Ovary (tissue), 9 donors: ENCODE measurements around the gene L3MBTL1. TPM values are rescaled to one million over a fixed set of nuclear protein-coding genes. Genes with fewer than 3 reads are reported as not detected.

Source experiments
- DNase-seq, 5 donors: peaks; one replicate each; pipeline ENCODE4 v3.0.0-alpha.2; 2019 to 2020
- H3K27ac ChIP-seq, 2 donors: fragments of 200-600 bp; one replicate each; pipeline versions ENCODE4 v1.5.1 to v1.8.0; 2019 to 2022
- H3K27me3 ChIP-seq: fragments of 200-600 bp; one replicate; pipeline ENCODE4 v1.8.0; 2022
- H3K36me3 ChIP-seq: fragments of 200-600 bp; sonication (generic); one replicate; pipeline ENCODE4 v1.5.1; 2019
- H3K4me1 ChIP-seq: one replicate; pipeline ENCODE4 v1.8.1; 2013; ENCODE audit warnings: mild to moderate bottlenecking, moderate library complexity; ENCODE audit not compliant: insufficient read depth
- H3K4me3 ChIP-seq: fragments of 200-600 bp; sonication (generic); one replicate; pipeline ENCODE4 v1.5.1; 2017
- H3K9me3 ChIP-seq, 2 donors: fragments of 200-600 bp in 1 of 2; sonication (generic) in 1 of 2; one replicate each; pipeline versions ENCODE4 v1.5.1 to v1.8.1; 2013 to 2019; ENCODE audit warnings: mild to moderate bottlenecking in 1 of 2, moderate library complexity in 1 of 2
- EP300 ChIP-seq: sonication (generic); formaldehyde crosslinking; IDR thresholded peaks from one replicate; pipeline ENCODE4 v1.6.1; 2017; ENCODE audit warnings: antibody characterized with exemption
- POLR2A ChIP-seq: fragments of 450-650 bp; IDR thresholded peaks from one replicate; pipeline ENCODE4 v1.6.1; 2017; ENCODE audit warnings: antibody characterized with exemption, mild to moderate bottlenecking, moderate library complexity
- whole genome bisulfite sequencing, 3 donors: extraction: QIAGEN DNeasy Blood & Tissue Kit in 1 of 3; methylation state at CpG; one replicate each; pipeline versions ENCODE4 v1.1.5 to v1.1.7; 2013 to 2017; 5-methylcytosine and 5-hydroxymethylcytosine counted together
- intact Hi-C, 4 donors: fragments of 100-400 bp; cut with DNase I; formaldehyde crosslinking; loops; one replicate each; pipeline versions ENCODE4 v1.11.0 to v1.15.1; 2022 to 2023
- polyA plus RNA-seq, 2 donors: library from polyadenylated mRNA; stranded (reverse); fragments of 200-250 nt in 1 of 2; fragments of 350-450 nt in 1 of 2; fragmentation: Illumina TruSeq in 1 of 2; extraction: RNeasy Lipid Tissue Mini Kit (QIAGEN cat#74804) in 1 of 2; gene quantifications; one replicate each; pipeline ENCODE4 v1.2.3, GENCODE V29; 2013 to 2014
- total RNA-seq, 7 donors: library from RNA; depleted of rRNA in 2 of 7; stranded (reverse); fragments of >200 nt in 2 of 7; fragmentation: NEBNext Ultra II Directional in 3 of 7; extraction: Animal tissue kit (Norgen Biotek cat#: 25700) in 3 of 7; gene quantifications; one replicate each; pipeline versions ENCODE4 v1.1.0 to v1.2.4, GENCODE V29; 2016 to 2023
- TF ChIP-seq, protein P1 (sequence below), 3 donors: fragments of 450-650 bp in 2 of 3; fragments of 200-600 bp in 1 of 3; IDR thresholded peaks; one replicate each; pipeline versions ENCODE4 v1.5.1 to v1.8.0; 2016 to 2022; ENCODE audit warnings: antibody characterized with exemption in 3 of 3, mild to moderate bottlenecking in 1 of 3
- donor health status: DM: no; HTN: no; CAD: no; lungs with moderate emphysema.
- donor health status: DM: no; HTN: no; CAD: no.
- donor health status: Bipolar disorder and iron deficiency.
- donor health status: DM: yes; HTN: yes; CAD: no.
- donor health status: DM: no; HTN: no; CAD: no.
- donor health status: DM: yes; HTN: yes; CAD: no.

The L3MBTL1 gene
- total and polyA plus RNA-seq, 9 donors: 8.0 to 22.9 (median 15.7) TPM

- Histone ChIP-seq H3K27ac (no peak overlapping the region), H3K9me3 (no peaks in the 10 kb centered on the region), H3K4me1 (no peaks in the 10 kb centered on the region), H3K27me3 (no peaks in the 10 kb centered on the region), H3K36me3 (no peaks in the 10 kb centered on the region), H3K4me3 (no peak overlapping the region)
- DNase-seq: no peak
- TF ChIP-seq EP300: no peak
- intact Hi-C loops: no loop called here
- 90 to 94% (median 90%) methylated on average over 9 of the region's 9 CpGs for WGBS, 3 donors
Measured at GRCh38 chr20:43567477-43567876, 60.0 kb downstream of the L3MBTL1 start.

DNA sequence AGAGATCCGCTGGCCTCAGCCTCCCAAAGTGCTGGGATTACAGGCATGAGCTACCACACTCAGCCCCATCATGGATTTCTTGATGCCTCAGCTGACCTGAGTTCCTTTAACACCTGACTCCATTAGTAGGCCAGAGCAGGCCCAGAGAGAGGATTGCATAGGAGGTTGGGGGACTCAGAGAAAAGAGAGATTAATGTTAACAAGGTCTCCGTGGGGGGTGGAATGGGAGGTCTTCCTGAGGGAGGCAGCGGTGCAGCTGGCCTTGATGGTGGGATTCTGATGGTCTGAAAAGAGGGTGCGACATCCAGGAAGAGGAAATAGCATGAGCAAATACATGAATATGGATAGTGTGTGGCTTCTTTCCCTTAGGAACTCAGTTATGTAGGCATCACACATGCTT, 61.2 kb downstream of the L3MBTL1 start:
- Histone ChIP-seq H3K9me3 (no peaks in the 10 kb centered on the region), H3K4me1 (no peaks in the 10 kb centered on the region), H3K27me3 (no peaks in the 10 kb centered on the region), H3K4me3 (no peak overlapping the region), H3K27ac (no peak overlapping the region), H3K36me3 (no peaks in the 10 kb centered on the region)
- no peak for DNase-seq
- TF ChIP-seq, protein P1, sequence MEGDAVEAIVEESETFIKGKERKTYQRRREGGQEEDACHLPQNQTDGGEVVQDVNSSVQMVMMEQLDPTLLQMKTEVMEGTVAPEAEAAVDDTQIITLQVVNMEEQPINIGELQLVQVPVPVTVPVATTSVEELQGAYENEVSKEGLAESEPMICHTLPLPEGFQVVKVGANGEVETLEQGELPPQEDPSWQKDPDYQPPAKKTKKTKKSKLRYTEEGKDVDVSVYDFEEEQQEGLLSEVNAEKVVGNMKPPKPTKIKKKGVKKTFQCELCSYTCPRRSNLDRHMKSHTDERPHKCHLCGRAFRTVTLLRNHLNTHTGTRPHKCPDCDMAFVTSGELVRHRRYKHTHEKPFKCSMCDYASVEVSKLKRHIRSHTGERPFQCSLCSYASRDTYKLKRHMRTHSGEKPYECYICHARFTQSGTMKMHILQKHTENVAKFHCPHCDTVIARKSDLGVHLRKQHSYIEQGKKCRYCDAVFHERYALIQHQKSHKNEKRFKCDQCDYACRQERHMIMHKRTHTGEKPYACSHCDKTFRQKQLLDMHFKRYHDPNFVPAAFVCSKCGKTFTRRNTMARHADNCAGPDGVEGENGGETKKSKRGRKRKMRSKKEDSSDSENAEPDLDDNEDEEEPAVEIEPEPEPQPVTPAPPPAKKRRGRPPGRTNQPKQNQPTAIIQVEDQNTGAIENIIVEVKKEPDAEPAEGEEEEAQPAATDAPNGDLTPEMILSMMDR (IDR thresholded peaks at IDR 0.05): no peak
- TF ChIP-seq EP300 (no peak), POLR2A (no peak)
- intact Hi-C loops: no loop called here
- WGBS, 3 donors: 88 to 92% (median 89%) methylated on average over 4 of the region's 4 CpGs

GRCh38 chr20:43569282-43569681, 61.8 kb downstream of the L3MBTL1 start:
- H3K36me3 ChIP-seq: no peaks in the 10 kb centered on the region
- no peaks in the 10 kb centered on the region for H3K4me1 ChIP-seq
- TF ChIP-seq EP300: no peak
- no peak for TF ChIP-seq POLR2A
- TF ChIP-seq, protein P1 (IDR thresholded peaks at IDR 0.05): no peak
- WGBS, 3 donors: 83 to 93% (median 89%) methylated on average over 10 of the region's 10 CpGs
- H3K27ac ChIP-seq: no peak overlapping the region
- intact Hi-C loops: no loop called here
- no peak for DNase-seq
- H3K27me3 ChIP-seq: no peaks in the 10 kb centered on the region
- H3K9me3 ChIP-seq: no peaks in the 10 kb centered on the region
- no peak overlapping the region for H3K4me3 ChIP-seq

GRCh38 chr20:43570496-43570895, 63.0 kb downstream of the L3MBTL1 start:
- Histone ChIP-seq H3K27me3 (no peaks in the 10 kb centered on the region), H3K4me3 (no peak overlapping the region), H3K27ac (no peak overlapping the region), H3K9me3 (no peaks in the 10 kb centered on the region), H3K4me1 (no peaks in the 10 kb centered on the region), H3K36me3 (no peaks in the 10 kb centered on the region)
- TF ChIP-seq, protein P1 (IDR thresholded peaks at IDR 0.05): no peak
- no peak for TF ChIP-seq EP300
- TF ChIP-seq POLR2A: no peak
- intact Hi-C loops: no loop called here
- 88 to 89% (median 88%) methylated on average over 10 of the region's 10 CpGs for WGBS, 3 donors
- DNase-seq: no peak

DNA sequence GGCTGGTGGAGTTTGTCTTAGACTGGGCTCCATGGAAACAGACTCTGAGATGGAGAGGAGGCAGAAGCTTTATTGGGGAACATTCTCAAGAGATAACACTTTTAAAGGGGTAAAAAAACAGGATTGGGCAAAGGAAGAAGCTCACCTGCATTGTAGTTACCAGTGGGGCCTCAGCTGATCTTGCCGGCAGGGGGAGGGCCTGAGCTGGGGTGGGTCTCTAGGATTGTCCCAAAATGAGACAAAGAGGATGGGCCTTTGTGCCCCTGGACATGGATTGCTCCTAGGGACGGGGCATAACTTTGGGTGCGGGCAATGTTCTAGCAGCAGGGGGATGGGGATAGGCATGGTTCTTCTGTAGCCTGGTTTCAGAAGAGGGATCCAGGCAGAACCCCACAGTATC, 63.8 kb downstream of the L3MBTL1 start:
- 89 to 90% (median 89%) methylated on average over 3 of the region's 3 CpGs for WGBS, 3 donors
- Histone ChIP-seq H3K4me3 (no peak overlapping the region), H3K36me3 (no peaks in the 10 kb centered on the region), H3K4me1 (no peaks in the 10 kb centered on the region), H3K9me3 (no peaks in the 10 kb centered on the region), H3K27ac (no peak overlapping the region), H3K27me3 (no peaks in the 10 kb centered on the region)
- TF ChIP-seq EP300: no peak
- TF ChIP-seq, protein P1 (IDR thresholded peaks at IDR 0.05): no peak
- TF ChIP-seq POLR2A: no peak
- intact Hi-C loops: no loop called here
- no peak for DNase-seq
